GM12878 (cell line): ENCODE measurements around the gene TPPP.
"Not testable (repeated sequence)": the region's sequence is repeated elsewhere in the genome, so short reads cannot be mapped to it uniquely, and the experiment has no call there.

ENCODE experiments used
- ATF2 ChIP-seq: IDR thresholded peaks from 2 replicates; pipeline ENCODE4 v1.6.1; 2012; ENCODE audit warnings: low read length, inconsistent platforms
- EED ChIP-seq: sonication (generic); IDR thresholded peaks from 2 replicates; pipeline ENCODE4 v1.6.1; 2016; ENCODE audit warnings: antibody characterized with exemption, low read depth
- EP300 ChIP-seq, 2 experiments: fragments of 150-350 bp in 1 of 2; IDR thresholded peaks; 2 replicates each; pipeline ENCODE4 v1.6.1; 2011 to 2012; ENCODE audit warnings: low read depth in 2 of 2, low read length in 2 of 2, borderline replicate concordance in 1 of 2, improper control_type of control experiment in 1 of 2, inconsistent platforms in 1 of 2; ENCODE audit not compliant: control insufficient read depth in 1 of 2
- NFYB ChIP-seq: IDR thresholded peaks from 2 replicates; pipeline ENCODE4 v1.6.1; 2011; ENCODE audit warnings: low read depth, mild to moderate bottlenecking, low read length, improper control_type of control experiment, moderate library complexity; ENCODE audit not compliant: insufficient read depth
- POLR2A ChIP-seq: IDR thresholded peaks from 2 replicates; pipeline ENCODE4 v1.6.1; 2011; ENCODE audit warnings: low read depth, mild to moderate bottlenecking, low read length
- SREBF2 ChIP-seq: IDR thresholded peaks from 2 replicates; pipeline ENCODE4 v1.6.1; 2012; ENCODE audit warnings: mild to moderate bottlenecking, low read length
- TF ChIP-seq, protein P1 (sequence below), 3 experiments: IDR thresholded peaks in 2 of 3; conservative IDR thresholded peaks in 1 of 3; 2 replicates each; pipeline ENCODE4 v1.5.1; 2011; ENCODE audit warnings: low read depth in 3 of 3, low read length in 3 of 3, mild to moderate bottlenecking in 3 of 3, control low read depth in 2 of 3, moderate library complexity in 2 of 3, inconsistent platforms in 1 of 3, mixed read lengths in 1 of 3; ENCODE audit not compliant: control insufficient read depth in 2 of 3, insufficient read depth in 1 of 3; ENCODE audit errors: extremely low read depth in 1 of 3

- not testable (repeated sequence) for TF ChIP-seq EP300 (IDR thresholded peaks at IDR 0.05; ENCODE audit: borderline replicate concordance in 1 of 2, control insufficient read depth in 1 of 2, low read depth in 2 of 2, low read length in 2 of 2); POLR2A; NFYB; ATF2; EED; SREBF2
- TF ChIP-seq, protein P1, sequence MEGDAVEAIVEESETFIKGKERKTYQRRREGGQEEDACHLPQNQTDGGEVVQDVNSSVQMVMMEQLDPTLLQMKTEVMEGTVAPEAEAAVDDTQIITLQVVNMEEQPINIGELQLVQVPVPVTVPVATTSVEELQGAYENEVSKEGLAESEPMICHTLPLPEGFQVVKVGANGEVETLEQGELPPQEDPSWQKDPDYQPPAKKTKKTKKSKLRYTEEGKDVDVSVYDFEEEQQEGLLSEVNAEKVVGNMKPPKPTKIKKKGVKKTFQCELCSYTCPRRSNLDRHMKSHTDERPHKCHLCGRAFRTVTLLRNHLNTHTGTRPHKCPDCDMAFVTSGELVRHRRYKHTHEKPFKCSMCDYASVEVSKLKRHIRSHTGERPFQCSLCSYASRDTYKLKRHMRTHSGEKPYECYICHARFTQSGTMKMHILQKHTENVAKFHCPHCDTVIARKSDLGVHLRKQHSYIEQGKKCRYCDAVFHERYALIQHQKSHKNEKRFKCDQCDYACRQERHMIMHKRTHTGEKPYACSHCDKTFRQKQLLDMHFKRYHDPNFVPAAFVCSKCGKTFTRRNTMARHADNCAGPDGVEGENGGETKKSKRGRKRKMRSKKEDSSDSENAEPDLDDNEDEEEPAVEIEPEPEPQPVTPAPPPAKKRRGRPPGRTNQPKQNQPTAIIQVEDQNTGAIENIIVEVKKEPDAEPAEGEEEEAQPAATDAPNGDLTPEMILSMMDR (IDR thresholded peaks at IDR 0.05 in 2 of 3, conservative IDR thresholded peaks at IDR 0.05 in 1 of 3; ENCODE audit: control insufficient read depth in 2 of 3, extremely low read depth in 1 of 3, insufficient read depth in 1 of 3, low read depth in 3 of 3, low read length in 3 of 3), result not testable (repeated sequence)
These were observed 2.3 kb upstream of the TPPP start for GRCh38 chr5:695475-695874.
